Mucosa of gallbladder (tissue), 1 donor: ENCODE data around the gene USP47. TPM values are rescaled to one million over a fixed set of nuclear protein-coding genes. Genes with fewer than 3 reads are reported as not detected.

Experiments used
- DNase-seq: peaks from one replicate; pipeline ENCODE4 v3.0.0-alpha.2; 2020; ENCODE audit warnings: low spot score
- total RNA-seq: library from RNA; stranded (reverse); gene quantifications from one replicate; pipeline ENCODE4 v1.2.1, GENCODE V29; 2021
- donor health status: DM: no; HTN: no; CAD: no.

USP47 gene
- total RNA-seq, 1 donor from 2014 or later = 48.5 TPM

- DNase-seq = no peak
Measured at GRCh38 chr11:11864803-11865202, 23.0 kb downstream of the USP47 start.

DNA sequence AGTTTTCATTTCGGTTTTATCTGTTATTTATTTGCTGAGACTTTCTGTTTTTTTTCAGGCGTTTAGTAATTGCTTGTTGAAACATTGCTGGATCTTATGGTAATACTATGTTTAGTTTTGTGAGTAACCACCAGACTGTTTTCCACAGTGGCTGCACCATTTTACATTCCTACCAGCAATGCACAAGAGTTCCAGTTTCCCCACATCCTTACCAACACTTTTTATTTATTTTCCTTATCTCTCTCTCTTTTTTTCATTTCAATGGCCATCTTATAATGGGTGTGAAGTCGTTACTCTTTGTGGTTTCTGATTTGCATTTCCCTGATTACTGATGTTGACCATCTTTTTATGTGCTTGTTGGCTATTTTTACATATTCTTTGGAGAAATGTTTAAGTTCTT lies 23.7 kb downstream of the USP47 start:
- no peak for DNase-seq

DNA sequence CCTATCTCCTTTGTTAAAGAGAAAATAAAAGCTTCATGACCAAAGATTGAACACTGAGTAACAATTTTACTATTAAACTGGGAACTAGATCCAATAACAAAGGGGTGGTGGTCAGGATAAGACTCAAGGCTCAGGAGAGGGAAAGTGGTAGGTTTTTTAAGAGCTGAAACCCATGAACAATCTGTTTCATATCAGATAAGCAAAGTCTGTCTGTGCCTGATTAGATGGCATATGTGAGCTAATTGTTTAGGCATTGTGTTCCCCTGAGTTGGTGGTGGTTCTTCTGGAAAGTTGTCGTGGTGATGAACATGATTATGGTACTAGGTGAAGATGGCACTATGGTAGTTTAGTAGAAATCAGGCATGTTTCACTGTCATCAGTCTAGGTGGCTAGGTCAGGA lies 24.4 kb downstream of the USP47 start:
- no peak for DNase-seq

DNA sequence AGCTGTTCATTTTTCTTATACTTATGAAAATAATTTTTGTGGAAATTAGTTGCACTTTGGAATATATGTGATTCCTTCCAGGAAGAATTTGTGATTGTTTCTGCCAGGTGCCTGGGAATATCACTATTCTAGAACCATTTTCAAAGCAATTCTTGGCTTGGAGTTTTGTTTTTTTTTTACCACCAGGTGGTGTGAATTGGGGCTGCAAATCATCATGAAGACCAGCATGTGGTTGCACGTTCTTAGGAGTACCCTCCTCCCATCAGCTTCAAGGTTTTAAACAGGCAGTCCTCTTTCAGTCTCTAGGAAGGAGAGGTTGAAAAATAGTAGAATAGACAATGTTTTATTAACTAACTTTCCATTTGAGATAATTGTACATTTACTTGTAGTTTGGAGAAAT lies 25.9 kb downstream of the USP47 start:
- DNase-seq = no peak

GRCh38 chr11:11871991-11872401 lies 30.2 kb downstream of the USP47 start:
- no peak for DNase-seq

GRCh38 chr11:11876458-11876857 lies 34.7 kb downstream of the USP47 start:
- no peak for DNase-seq

GRCh38 chr11:11880179-11880578 lies 38.4 kb downstream of the USP47 start:
- no peak for DNase-seq

DNA sequence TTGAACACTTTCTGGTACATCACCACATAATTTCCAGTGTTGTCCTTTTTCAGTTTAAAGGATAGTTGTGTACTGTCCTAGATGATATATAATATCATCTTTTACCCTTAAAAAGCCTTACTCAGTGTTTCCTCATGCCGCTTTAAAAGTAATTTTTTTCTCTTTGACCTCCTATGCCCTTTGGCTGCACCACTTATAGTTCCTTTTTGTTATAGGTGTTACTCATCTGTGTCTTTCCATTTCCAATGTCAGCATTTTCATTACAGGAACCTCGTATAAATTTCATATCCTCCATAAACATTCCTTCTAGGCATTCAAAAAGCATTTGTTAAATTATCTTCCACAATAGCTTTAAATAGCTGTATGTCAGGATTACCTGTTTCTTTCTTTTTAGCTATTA lies 40.8 kb downstream of the USP47 start:
- no peak for DNase-seq

DNA sequence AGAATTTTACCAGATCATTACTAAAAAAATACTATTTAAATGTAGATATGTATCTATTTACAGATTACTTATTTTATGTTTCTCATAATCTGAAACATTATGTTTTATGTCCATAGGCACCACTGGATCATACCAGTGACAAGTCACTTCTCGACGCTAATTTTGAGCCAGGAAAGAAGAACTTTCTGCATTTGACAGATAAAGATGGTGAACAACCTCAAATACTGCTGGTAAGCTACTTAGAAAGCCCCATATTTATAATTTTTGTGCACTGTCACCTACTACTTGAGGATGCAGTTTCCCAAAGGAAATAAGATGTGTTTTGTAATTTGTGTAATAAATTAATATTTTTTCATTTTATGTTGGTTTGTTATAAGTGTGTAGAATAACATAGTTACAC lies 42.6 kb downstream of the USP47 start:
- no peak for DNase-seq

GRCh38 chr11:11884774-11885481 lies 43.2 kb downstream of the USP47 start:
- no peak for DNase-seq

DNA sequence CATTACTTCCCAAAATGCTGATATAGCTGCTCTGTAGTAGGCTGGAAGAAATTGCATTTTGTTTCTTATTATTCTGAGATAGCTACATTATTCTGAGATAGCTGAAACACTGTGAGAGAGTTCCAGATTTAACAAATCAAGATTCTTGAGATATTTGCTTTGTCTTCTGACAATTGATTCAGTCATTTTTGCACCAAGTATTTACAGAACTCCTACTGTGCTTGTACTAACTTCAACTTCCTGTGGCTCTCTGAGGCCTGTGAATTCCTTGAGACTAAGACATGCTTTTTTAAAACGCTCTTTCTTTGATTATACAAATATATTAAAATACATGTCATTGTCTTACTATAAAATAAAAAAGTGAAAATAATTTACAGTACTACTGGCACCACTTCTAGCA lies 52.7 kb downstream of the USP47 start:
- no peak for DNase-seq

DNA sequence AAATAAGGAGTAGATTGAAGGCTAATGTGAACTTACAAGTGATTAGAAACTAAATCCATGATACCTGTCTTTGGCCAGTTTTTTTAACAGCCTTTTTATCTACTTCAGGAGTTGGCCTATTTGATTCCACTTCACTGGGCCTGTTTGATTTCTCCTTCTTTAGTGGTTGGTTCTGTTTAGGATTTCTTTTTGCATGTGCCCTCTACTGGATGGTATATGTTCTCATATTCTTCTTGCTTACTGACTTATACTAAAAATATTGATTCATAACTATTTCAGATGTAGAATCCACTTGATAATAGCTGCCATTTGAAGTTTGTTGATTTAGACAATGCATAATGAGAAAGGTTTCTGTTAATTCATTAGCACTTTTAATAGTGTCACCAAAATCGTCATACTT lies 53.9 kb downstream of the USP47 start:
- no peak for DNase-seq

DNA sequence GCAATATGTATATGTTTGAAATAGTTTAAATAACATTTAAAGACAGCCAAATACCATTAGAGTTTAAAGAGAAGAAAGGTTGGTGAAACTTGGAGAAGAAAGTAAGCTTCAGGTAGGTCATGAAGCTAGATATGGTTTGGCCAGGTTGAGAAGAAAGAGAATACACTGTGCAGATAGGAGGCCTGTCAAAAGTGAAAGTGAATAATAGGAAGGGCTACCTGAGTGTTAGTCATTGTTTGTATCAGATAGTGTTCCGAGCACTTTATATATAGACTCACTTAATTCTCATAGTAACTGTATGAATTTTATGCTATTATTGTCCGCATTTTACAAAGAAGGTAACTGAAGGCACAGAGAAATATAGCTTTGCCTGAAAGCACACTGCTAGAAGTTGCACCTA lies 56.9 kb downstream of the USP47 start:
- no peak for DNase-seq

DNA sequence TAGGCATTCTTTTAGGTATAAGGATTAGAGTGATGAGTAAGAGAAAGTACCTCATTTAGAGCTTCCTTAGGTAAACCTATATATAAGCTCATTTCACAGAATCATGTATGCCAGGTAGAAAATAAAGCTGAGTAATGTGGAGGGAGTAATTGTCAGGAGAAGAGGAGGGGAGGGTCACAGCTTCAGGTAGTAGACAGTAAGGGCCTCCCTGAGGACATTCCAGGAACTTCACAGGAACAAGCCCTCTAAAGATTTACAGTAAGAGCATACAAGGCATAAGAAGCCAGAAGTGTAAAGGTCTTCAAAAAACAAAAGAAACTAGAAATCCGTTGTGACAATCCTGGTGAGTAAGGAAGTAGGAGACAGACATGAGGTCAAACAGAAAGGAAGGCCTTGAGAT lies 57.6 kb downstream of the USP47 start:
- no peak for DNase-seq

- no peak for DNase-seq
Measured at GRCh38 chr11:11901929-11902328, 60.2 kb downstream of the USP47 start.

- DNase-seq = no peak
Measured at GRCh38 chr11:11909727-11910126, 68.0 kb downstream of the USP47 start.

DNA sequence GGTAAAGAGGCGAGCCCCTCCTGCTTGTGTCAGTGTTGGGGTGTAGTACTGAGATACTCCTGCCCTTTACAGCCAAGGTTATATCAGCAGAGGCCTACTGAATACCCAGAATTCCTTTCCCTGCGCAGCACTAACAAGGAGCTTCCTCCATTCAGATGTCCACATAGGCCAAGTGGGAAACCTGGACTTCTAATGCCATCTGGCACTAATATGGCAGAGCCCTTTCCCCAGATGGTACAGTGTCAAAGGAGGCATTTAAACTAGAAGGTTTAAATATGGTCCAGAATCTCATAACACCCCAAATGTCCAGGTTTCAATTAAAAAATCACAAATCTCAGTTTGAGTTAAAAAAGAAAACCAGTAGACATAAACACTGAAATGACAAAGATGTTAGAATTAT lies 68.8 kb downstream of the USP47 start:
- no peak for DNase-seq

DNA sequence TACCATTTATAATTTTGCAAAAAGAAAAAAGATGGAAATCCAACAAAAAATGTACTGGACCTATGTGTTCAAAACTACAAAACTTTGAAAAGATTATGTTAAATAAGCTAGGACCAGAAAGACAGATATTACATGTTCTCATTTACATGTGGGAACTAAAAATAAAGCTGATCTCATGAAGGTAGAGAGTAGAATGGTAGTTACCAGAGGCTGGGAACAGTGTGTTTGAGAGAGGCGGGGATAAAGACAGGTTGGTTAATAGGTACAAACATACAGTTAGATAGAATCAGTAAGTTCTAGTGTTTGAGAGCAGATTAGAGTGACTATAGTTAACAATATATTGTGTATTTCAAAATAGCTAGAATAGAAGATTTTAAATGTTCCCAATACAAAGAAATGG lies 71.6 kb downstream of the USP47 start:
- DNase-seq = no peak

GRCh38 chr11:11915625-11916024 lies 73.9 kb downstream of the USP47 start:
- no peak for DNase-seq

GRCh38 chr11:11916981-11917399 lies 75.2 kb downstream of the USP47 start:
- no peak for DNase-seq

DNA sequence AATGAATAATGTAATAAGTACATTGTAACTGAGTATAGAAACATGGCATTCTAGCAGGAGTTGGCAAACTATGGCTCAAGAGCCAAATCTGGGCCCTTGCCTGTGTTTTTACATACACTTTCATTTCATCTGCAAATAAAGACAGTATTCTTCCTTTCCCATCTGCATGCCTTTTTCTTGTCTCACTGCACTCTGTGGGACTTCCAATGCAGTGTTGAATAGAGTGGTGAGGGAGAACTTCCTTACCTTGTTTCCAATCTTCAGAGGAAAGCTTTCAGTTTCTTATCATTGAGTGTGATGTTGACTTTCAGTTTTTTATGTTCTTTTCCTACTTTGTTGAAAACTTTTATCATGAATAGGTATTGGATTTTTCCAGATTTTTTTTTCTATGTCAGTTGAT lies 82.1 kb downstream of the USP47 start:
- DNase-seq = no peak

DNA sequence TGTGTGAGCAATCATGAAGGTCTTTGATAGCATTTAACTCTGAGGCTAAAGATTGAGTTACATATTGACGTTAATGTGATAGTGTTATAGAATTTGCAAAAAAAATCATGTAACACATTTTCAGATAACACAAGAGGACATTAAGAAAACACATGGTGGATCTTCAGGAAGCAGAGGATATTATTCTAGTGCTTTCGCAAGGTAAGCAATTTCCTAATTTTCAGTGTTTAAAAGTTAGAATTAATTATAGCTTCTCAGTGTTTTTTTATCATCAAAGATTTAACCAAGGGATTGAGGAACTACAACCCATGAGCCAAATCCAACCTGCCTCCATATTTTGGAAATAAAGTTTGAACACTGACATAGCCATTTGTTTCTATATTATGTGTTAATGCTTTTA lies 88.1 kb downstream of the USP47 start:
- DNase-seq = no peak

GRCh38 chr11:11931461-11932055 lies 89.8 kb downstream of the USP47 start:
- no peak for DNase-seq

DNA sequence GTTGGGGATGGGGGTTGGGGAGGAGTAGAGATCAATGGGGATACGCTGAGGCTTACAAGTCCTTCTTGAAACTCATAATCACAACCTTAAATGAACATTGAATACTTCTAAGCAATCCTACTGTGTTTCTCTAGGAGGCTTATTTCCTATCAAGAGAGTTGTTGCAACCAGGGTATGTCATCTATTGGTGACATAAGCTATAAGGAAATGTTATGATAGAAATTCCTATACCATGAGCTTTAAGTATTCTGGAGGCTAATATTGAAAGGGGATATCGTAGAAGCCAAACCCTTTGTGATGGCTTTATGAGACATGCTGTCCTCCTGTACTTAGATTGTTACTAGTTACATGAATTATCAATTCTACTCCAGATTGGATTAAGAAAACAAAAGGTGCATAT lies 93.8 kb downstream of the USP47 start:
- no peak for DNase-seq
